IPS-NIHi7 (cell line): ENCODE measurements around the gene TYW1B.
"Not testable (repeated sequence)": the region's sequence is repeated elsewhere in the genome, so short reads cannot be mapped to it uniquely, and the experiment has no call there.

Source experiments
- DNase-seq: peaks from one replicate; pipeline ENCODE4 v3.0.0; 2012; ENCODE audit warnings: mixed read lengths; ENCODE audit errors: extremely low spot score

Gene TYW1B, protein sequence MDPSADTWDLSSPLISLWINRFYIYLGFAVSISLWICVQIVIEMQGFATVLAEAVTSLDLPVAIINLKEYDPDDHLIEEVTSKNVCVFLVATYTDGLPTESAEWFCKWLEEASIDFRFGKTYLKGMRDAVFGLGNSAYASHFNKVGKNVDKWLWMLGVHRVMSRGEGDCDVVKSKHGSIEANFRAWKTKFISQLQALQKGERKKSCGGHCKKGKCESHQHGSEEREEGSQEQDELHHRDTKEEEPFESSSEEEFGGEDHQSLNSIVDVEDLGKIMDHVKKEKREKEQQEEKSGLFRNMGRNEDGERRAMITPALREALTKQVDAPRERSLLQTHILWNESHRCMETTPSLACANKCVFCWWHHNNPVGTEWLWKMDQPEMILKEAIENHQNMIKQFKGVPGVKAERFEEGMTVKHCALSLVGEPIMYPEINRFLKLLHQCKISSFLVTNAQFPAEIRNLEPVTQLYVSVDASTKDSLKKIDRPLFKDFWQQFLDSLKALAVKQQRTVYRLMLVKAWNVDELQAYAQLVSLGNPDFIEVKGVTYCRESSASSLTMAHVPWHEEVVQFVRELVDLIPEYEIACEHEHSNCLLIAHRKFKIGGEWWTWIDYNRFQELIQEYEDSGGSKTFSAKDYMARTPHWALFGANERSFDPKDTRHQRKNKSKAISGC

DNA sequence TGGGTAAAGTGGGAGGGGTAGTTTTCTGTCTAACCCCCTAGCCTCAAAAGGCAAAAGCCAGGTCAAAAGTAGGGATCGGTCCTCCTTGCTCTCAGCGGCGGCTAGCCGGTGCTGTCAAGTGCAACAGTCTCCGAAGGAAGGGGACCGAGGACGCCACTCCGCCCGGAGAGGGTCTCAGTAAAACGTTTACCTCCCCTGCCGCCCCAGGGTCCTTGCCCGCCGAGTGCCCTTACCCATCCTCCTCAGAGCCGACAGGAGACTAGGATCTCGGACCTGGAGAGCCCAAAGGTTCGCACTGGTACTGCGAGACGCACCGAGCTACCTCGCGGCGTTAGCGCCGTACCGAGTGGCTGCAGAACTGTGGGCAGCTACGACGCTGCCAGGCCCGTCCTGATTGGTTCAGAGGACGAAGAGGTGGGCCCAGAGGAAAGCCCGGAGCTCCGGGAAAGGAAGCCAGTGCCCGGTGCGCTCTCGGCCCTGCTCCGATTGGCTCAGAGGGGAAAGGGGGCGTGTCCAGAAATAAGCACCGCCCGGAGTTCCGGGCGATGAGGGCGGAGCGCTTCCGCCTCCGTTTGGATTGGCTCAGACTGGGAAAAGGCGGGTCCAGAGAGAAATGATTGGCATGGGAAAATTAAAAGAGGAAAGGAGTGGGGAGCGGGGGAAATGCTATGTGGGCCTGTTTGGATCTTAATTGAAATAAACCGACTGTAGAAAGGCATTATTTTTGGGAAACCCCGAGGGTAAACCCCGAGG is at the start of gene TYW1B:
Gene TYW1B, minus strand, starts transcription at position 362 of the 753 bp plus-strand sequence. Its CDS starts 125 bp downstream, at position 237.
- peak; percentile 83 for DNase-seq

DNA sequence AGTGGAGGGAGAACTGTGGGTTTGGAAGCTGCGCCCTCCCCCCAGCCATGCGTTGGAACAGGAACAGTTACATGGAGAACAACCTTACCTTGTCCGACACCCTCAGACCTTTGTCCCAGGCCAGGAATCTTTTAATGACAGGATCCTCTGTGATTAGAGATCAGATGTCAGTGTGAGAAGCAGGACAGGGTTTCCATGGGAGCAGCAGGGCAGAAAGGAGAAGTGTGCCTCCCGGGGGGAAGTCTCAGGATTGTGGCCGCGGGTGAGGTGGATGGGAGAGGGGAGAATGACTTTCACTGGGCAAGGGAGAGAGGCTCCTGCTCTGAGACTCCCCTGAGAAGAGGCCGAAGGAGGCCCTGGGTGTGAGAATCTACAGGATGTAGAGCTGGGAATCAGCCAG is 39.6 kb upstream of the TYW1B start:
- not testable (repeated sequence) for DNase-seq

DNA sequence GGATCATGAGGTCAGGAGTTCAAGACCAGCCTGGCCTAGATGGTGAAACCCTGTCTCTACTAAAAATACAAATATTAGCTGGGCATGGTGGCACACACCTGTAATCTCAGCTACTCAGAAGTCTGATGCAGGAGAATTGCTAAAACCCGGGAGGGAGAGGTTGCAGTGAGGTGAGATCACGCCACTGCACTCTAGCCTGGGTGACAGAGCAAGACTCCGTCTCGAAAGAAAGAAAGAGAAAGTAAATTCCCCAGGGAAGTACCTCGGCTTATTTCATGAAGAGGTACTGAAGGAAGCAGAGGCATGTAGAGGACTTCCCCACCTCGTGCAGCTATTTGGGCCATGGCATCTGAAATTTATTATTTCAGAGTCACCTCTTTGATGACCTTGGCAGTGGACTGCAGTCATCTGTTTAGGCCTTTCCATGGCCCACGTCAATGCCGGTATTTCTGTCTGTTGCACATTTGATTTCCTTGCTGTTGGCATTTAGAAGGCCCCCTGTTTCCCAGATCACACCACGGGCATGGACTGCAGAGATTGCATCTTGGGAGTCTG is 30.9 kb upstream of the TYW1B start:
- not testable (repeated sequence) for DNase-seq

DNA sequence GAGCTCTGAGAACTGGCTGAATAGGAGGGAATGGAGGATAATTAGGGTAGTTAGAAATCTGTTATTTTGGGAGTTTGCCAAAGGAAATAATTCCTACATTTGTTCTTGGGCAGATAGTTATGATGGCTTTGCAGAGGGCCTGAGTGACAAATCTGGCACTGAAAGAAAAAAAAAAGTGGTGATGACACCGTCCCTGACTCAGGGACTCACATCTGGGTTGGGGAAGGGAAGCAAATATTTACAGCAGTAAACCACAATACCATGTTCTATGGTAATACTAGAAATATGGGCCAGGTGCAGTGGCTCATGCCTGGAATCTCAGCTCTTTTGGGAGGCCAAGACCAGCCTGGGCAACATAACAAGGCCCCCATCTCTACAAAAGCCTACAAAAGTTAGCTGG is 29.9 kb upstream of the TYW1B start:
- not testable (repeated sequence) for DNase-seq

DNA sequence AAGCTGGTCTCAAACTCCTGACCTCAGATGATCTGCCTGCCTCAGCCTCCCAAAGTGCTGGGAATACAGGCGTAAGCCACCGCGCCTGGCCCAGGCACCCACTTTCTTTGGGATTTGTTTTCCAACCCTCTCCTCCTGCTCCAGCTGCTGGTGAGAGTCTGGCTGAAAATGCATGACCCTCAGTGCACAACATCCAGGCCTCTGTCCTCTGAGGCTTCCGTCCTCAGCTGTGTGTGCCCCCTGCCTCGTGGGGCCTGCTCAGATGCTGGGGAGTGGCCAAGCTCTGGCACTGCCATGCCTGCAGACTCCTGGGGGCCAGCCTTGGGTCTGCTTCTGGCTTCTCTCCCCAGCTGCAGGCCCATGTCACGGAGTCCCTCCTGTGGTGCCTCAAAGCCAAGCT is 27.3 kb upstream of the TYW1B start:
- not testable (repeated sequence) for DNase-seq

DNA sequence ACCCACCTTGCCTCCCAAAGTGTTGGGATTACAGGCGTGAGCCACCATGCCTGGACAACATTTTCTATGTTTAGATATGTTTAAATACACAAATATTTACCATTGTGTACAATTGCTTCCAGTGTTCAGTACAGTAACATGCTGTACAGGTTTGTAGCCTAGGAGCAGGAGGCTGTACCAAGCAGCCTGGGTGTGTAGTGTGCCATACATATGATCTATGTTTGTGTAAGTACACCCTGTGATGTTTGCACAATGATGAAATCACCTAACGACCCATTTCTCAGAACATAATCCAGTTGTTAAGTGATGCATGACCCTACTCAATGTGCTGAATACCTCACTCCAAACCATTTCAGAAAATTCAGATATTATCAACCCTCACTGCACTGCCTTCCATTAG is 24.9 kb upstream of the TYW1B start:
- not testable (repeated sequence) for DNase-seq

DNA sequence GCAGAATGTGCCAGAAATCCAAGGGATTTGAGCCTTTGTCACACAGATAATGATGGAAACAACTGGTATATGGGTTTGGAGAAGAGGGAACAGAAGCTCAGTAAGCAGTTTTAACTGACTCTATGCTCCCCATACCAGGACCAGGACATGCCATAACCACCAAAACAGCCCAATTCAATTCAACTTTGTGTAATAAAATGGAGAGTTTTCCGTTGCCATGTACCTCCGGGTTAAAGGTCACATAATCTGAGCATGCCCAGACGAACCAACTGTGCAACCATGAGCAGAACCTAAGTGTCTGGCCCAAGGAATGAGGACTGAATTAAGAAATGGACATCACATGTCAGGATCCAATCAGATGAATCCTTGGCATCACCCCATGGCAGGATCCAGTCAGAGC is 22.7 kb upstream of the TYW1B start:
- not testable (repeated sequence) for DNase-seq

DNA sequence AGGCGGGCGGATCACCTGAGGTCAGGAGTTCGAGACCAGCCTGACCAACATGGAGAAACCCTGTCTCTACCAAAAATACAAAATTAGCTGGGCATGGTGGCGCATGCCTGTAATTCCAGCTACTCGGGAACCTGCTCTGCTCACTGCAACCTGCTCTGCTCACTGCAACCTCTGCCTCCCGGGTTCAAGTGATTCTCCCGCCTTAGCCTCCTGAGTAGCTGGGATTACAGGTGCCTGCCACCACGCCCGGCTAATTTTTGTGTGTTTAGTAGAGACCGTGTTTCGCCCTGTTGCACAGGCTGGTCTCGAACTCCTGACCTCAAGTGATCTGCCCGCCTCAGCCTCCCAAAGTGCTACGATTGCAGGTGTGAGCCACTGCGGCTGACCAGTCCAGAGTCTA is 16.1 kb upstream of the TYW1B start:
- DNase-seq, result not testable (repeated sequence)

DNA sequence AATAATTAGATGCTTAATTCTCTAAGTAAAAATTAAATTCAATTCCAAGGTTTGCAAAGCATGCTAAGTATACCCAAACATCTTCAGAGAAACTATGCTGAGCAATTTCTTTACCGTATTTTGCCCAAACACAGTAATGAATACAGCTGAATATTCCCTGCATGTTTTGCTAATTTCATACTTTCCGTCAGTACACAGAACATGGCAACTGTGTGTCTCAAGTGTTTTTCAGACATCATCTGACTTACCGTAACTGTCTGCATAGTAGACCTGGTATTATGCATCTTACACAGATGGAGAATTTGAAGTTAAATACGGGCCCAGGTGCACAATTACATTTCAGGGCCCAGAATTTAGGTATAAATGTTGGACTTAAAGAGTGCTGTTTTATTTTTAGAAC is 15.2 kb upstream of the TYW1B start:
- DNase-seq, result not testable (repeated sequence)

DNA sequence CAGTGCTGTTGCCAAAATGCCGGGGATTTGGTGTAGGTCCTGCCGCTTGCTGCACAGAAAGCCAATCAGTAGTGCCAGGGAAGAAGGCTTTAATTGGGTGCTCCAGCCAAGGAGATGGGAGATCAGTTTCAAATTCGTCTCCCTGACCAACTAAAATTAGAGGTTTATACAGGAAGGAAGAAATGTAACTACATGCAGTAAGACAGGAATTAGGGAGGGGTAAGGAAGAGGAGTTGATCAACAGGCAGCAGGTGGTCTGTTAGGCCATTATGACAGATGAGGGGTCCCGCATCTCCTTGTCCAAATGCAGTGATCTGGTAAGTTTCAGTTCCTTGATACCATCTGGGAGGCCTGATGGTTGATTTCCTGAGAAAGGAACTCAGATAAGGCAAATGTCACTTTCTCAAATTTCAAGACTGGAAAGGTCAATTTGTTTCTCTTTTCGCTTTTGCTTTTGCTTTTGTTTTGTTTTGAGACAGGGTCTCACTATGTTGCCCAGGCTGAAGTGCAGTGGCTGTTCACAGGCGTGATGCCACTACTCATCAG is 13.0 kb upstream of the TYW1B start:
- DNase-seq, result not testable (repeated sequence)

DNA sequence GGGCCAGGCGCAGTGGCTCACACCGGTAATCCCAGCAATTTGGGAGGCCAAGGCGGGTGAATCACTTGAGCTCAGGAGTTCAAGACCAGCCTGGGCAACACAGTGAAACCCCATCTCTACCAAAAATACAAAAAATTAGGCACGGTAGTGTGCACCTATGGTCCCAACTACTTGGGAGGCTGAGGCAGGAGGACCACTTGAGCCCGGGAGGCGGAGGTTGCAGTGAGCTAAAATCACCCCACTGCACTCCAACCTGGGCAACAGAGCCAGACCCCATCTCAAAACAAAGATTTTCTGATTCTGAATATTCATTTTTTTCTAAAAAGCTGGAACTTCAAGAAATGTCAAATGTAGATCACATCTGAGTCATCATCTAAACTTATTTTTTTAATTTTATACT is 10.3 kb upstream of the TYW1B start:
- not testable (repeated sequence) for DNase-seq

DNA sequence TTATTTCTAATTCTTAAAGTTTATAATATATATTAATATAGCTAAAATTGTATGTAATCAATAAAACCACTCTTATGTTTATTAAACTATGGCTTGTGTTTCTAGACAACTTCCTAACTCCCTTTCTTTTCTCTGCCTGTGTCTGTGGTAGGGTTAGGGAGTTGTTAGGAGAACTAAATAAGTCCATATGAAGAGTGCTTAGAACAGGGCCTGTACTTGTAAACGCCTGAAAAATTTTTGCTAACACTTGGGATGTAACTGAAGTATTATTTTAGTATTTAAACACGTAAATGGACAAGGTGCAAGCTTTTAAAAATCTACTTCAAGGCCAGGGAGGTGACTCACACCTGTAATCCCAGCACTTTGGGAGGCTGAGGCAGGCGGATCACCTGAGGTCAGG is 9.3 kb upstream of the TYW1B start:
- DNase-seq, result not testable (repeated sequence)

DNA sequence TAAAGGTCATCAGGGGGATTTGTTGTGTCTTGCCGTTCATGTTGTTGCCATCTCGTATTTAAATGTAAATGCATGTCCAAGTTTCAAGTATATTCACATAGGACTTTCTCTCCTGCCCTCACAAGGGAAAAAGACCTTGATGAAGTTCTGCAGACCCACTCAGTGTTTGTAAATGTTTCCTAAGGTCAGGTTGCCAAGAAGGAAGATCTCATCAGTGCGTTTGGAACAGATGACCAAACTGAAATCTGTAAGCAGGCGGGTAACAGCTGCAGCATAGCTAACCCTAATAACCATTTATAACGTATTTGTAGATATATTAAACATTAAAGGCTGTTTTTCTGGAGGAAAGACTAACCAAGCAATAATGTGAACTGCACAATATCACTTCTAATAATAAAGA is 2.6 kb upstream of the TYW1B start:
- DNase-seq, result not testable (repeated sequence)

DNA sequence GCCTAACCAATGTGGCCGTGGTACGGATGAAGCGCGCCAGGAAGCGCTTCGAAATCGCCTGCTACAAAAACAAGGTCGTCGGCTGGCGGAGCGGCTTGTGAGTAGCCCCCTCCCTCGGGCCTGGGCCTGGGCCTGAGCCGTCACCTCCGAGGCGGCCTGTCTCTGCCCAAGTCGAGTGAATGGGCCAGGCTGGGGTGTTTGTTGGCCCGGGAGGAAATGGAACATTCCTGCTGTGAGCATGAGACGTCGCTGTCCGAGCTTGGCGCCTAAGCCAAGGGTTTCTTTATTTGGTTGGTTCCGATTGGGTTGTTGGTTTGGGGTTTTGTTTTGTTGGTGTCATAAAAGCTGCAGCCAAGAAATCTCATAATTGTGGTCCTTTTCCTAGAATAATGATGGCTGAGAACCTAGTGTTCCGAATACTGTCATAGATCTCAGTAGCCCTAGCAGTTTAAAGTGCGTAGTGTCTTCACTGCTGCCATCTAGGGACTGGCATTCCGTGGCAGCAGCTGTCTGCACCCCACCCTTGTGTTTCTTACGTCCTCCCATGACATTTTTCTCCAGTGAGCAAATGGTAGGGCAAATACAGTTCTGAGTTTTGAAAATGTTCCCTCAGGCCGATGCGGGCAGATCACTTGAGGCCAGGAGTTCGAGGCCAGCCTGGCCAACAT is 1.8 kb upstream of the TYW1B start:
- not testable (repeated sequence) for DNase-seq

DNA sequence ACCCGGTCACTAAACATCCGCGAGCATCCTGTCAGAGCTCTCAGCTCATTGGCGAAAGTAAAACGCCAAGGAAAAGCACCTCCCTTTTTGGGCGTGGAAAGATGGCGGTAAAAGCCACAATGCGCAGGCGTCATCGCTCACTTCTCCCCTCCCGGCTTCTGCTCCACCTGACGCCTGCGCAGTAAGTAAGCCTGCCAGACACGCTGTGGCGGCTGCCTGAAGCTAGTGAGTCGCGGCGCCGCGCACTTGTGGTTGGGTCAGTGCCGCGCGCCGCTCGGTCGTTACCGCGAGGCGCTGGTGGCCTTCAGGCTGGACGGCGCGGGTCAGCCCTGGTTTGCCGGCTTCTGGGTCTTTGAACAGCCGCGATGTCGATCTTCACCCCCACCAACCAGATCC is 1.3 kb upstream of the TYW1B start:
- peak; percentile 65 for DNase-seq

DNA sequence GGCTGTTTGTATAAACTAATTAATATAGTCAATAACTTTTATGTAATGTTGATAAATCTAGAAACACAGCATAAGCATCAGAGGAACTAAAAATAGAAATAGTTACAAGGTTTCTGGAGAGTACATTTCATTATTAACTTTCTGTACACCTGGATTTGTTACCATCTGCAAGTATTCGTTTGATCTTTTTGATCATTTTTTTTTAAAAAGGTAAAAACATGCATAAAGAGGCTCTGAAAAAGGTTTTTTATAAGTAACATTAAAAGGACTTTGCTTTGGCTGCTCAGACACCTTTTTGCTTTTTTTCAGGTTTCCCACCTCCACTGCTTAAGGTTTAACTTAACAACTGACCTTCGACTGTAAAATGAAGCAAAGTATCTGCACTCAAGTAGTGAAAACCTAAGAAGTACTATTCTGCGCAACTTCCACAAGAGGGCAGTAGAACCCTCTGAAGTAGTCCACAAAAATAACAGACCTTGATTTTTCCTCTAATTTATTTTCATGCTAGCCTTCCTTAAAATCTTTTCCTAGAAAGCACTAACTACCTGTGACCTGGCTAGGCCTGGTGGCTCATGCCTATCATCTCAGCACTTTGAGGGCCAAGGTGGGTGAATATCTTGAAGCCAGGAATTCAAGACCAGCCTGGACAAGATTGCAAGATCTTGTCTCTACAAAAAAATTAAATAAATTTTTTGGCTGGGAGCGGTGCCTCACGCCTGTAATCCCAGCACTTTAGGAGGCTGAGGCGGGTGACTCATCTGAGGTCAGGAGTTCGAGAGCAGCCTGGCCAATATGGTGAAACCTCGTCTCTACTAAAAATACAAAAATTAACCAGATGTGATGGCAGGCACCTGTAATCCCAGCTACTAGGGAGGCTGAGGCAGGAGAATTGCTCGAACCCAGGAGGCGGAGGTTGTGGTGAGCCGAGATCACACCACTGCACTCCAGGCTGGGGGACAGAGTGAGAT is 4.0 kb downstream of the TYW1B start:
- DNase-seq, result not testable (repeated sequence)

DNA sequence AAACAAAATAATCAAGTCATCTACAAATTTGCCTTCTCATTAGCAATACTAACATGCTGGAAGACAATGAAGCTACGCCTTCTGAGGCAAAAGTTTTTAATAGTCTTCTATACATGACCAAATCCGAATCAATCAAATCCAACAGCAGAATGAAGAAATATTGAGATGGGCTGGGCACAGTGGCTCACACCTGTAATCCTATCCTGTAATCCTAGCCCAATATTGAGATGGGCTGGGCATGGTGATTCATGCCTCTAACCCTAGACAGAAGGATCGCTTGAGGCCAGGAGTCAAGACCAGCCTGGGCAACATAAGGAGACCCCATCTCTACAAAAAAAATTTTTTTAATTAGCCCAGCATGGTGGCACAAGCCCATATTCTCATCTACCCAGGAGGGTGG is 5.5 kb downstream of the TYW1B start:
- not testable (repeated sequence) for DNase-seq

DNA sequence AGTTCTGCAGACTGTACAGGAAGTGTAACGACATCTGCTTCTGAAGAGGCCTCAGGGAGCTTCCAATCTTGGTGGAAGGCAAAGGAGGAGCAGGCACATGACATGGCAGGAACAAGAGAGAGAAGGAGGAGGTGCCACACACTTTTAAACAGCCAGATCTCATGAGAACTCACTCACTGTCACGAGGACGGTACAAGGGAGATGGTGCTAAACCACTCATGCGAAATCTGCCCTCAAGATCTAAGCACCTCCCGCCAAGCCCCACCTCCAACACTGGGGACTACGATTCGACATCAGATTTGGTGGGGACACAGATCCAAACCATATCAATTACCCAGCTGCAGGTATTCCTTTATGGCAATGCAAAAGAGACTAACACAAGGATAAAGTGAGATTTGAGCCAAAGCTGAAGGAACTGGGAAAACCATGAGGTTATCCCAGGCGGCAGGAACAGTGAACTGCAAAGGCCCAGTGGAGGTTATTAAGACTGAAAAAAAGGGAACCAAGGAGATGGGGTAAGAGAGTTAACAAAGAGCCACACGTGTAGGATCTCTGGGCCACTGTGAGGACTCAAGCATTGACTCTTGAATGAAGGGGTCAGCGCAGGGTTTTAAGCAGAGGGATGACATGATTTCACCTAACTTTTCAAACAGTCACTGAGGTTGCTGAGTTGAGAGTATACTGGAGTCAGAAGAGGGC is 9.2 kb downstream of the TYW1B start:
- not testable (repeated sequence) for DNase-seq

DNA sequence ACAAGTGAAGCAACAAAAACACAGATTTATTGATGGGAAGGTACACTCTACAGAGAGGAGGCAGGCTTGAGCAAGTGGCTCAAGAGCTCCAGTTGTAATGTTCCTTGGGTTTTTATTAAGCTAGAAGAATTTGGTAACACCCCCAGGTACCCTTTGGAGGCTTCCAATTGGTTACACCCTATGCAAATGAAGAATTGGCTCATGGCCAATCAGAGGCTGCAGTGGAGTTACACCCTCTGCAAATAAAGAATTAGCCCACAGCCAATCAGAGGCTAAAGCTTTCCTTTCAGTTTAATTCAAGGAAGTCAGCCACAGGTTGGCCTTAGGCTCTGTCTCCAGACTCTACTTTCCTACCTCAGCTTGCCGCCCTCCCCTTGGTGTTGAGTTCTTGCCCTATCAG is 10.3 kb downstream of the TYW1B start:
- DNase-seq, result not testable (repeated sequence)
